Measurements from ENCODE around the gene AUNIP. TPM values are rescaled to one million over a fixed set of nuclear protein-coding genes. Genes with fewer than 3 reads are reported as not detected.

AUNIP gene
- total RNA-seq, 4 donors from 2014 or later, result 0.68 TPM; not detected in 3

- TF ChIP-seq POLR2A (IDR thresholded peaks at IDR 0.05), result no peak
- TF ChIP-seq CTCF (IDR thresholded peaks at IDR 0.05), result no peak
- DNase-seq (ENCODE audit: low spot score in 2 of 2), result peak in 1 of 2 donors; percentile 31
- WGBS, 2 donors, result 35 to 56% methylated on average over 6 of the region's 6 CpGs
- intact Hi-C loops (cut with DNase I; ENCODE audit: low total_unique reads), result loop anchor here (5.0 kb wide), 1 partner anchor 98 kb away; the partner anchor contains the start of gene PAFAH2
- H3K4me3 ChIP-seq (ENCODE audit: low read depth, poor library complexity, severe bottlenecking), result no peak overlapping the region
These were observed 40.5 kb upstream of the AUNIP start for GRCh38 chr1:25899792-25900191.

GRCh38 chr1:25898223-25899015, 39.2 kb upstream of the AUNIP start:
- TF ChIP-seq POLR2A (IDR thresholded peaks at IDR 0.05), result no peak
- no peak for TF ChIP-seq CTCF (IDR thresholded peaks at IDR 0.05)
- no peak overlapping the region for H3K4me3 ChIP-seq (ENCODE audit: low read depth, poor library complexity, severe bottlenecking)
- intact Hi-C loops (cut with DNase I; ENCODE audit: low total_unique reads), result loop anchor here (5.0 kb wide), 1 partner anchor 99 kb away; the partner anchor contains the start of gene PAFAH2

GRCh38 chr1:25897754-25898153, 38.5 kb upstream of the AUNIP start:
- TF ChIP-seq CTCF (IDR thresholded peaks at IDR 0.05), result no peak
- TF ChIP-seq POLR2A (IDR thresholded peaks at IDR 0.05), result no peak
- no peak for DNase-seq (ENCODE audit: low spot score in 2 of 2)
- no peak overlapping the region for H3K4me3 ChIP-seq (ENCODE audit: low read depth, poor library complexity, severe bottlenecking)
- 93 to 94% methylated on average over 5 of the region's 5 CpGs for WGBS, 2 donors
- intact Hi-C loops (cut with DNase I; ENCODE audit: low total_unique reads), result loop anchor here (5.0 kb wide), 1 partner anchor 100 kb away; the partner anchor contains the start of gene PAFAH2

More at GRCh38 chr1:25898223-25899015, 39.2 kb upstream of the AUNIP start:
- 88 to 89% methylated on average over 11 of the region's 11 CpGs for WGBS, 2 donors
- no peak for DNase-seq (ENCODE audit: low spot score in 2 of 2)

- intact Hi-C loops (cut with DNase I; ENCODE audit: low total_unique reads), result loop anchor here (5.0 kb wide), 1 partner anchor 101 kb away; the partner anchor contains the start of gene PAFAH2
- H3K4me3 ChIP-seq (ENCODE audit: low read depth, poor library complexity, severe bottlenecking), result no peak overlapping the region
- no peak for DNase-seq (ENCODE audit: low spot score in 2 of 2)
- TF ChIP-seq POLR2A (IDR thresholded peaks at IDR 0.05) (no peak), CTCF (IDR thresholded peaks at IDR 0.05) (no peak)
- 36 to 70% methylated on average over 1 of the region's 1 CpG for WGBS, 2 donors
These were observed 37.0 kb upstream of the AUNIP start for GRCh38 chr1:25896266-25896665.

- no peak overlapping the region for H3K4me3 ChIP-seq (ENCODE audit: low read depth, poor library complexity, severe bottlenecking)
- intact Hi-C loops (cut with DNase I; ENCODE audit: low total_unique reads), result loop anchor here (5.0 kb wide), 1 partner anchor 102 kb away; the partner anchor contains the start of gene PAFAH2
- 11 to 16% methylated on average over 12 of the region's 12 CpGs for WGBS, 2 donors
- peak in 2 of 3 donors; percentile 36 to 91 for TF ChIP-seq CTCF (IDR thresholded peaks at IDR 0.05)
- no peak for TF ChIP-seq POLR2A (IDR thresholded peaks at IDR 0.05)
- peak; percentile 85 to 97 for DNase-seq (ENCODE audit: low spot score in 2 of 2)
These were observed 36.2 kb upstream of the AUNIP start for GRCh38 chr1:25895365-25895990.

Measured in lower leg skin (tissue), 4 donors.